Upper lobe of right lung (tissue), 1 donor: ENCODE measurements around the gene OR2W1. TPM values are rescaled to one million over a fixed set of nuclear protein-coding genes. Genes with fewer than 3 reads are reported as not detected.

ENCODE experiments used
- ATAC-seq: fragments of 200-7000 bp; cut with Tn5 transposase; one replicate; pipeline ENCODE4 v1.9.1; 2020; ENCODE audit warnings: mild to moderate bottlenecking, moderate library complexity
- DNase-seq: peaks from one replicate; pipeline ENCODE4 v3.0.0-alpha.2; 2020
- H3K27ac ChIP-seq: fragments of 200-600 bp; one replicate; pipeline ENCODE4 v1.8.0; 2022
- H3K27me3 ChIP-seq: fragments of 200-600 bp; one replicate; pipeline ENCODE4 v1.8.0; 2022; ENCODE audit warnings: mild to moderate bottlenecking
- H3K36me3 ChIP-seq: fragments of 200-600 bp; one replicate; pipeline ENCODE4 v1.8.0; 2022
- H3K4me1 ChIP-seq: fragments of 200-600 bp; one replicate; pipeline ENCODE4 v1.8.0; 2022
- H3K4me3 ChIP-seq: fragments of 200-600 bp; one replicate; pipeline ENCODE4 v1.8.0; 2022; ENCODE audit warnings: mild to moderate bottlenecking
- H3K9me3 ChIP-seq: fragments of 200-600 bp; one replicate; pipeline ENCODE4 v1.8.0; 2022
- CTCF ChIP-seq: fragments of 200-600 bp; IDR thresholded peaks from one replicate; pipeline ENCODE4 v1.8.0; 2022; ENCODE audit warnings: antibody characterized with exemption
- intact Hi-C: fragments of 100-400 bp; cut with DNase I; formaldehyde crosslinking; loops from one replicate; pipeline ENCODE4 v1.11.0; 2022
- total RNA-seq: library from RNA; stranded (reverse); fragmentation: NEBNext Ultra II Directional; extraction: Animal tissue kit (Norgen Biotek cat#: 25700); gene quantifications from one replicate; pipeline ENCODE4 v1.2.1, GENCODE V29; 2021
- donor health status: DM: no; HTN: yes; CAD: no; lungs with severe emphysema.

Gene OR2W1
- total RNA-seq, 1 donor from 2014 or later = not detected

- H3K9me3 ChIP-seq = no peaks in the 10 kb centered on the region
- H3K36me3 ChIP-seq = no peaks in the 10 kb centered on the region
- H3K27ac ChIP-seq = no peak overlapping the region
- H3K4me1 ChIP-seq = no peaks in the 10 kb centered on the region
- no peak for DNase-seq
- ATAC-seq = peak; percentile 69
- H3K4me3 ChIP-seq = no peak overlapping the region
- intact Hi-C loops = no loop called here
- H3K27me3 ChIP-seq = no peaks in the 10 kb centered on the region
- peak; percentile 46 for TF ChIP-seq CTCF
These were observed 27.1 kb upstream of the OR2W1 start for GRCh38 chr6:29071831-29072723.

- H3K4me3 ChIP-seq = no peak overlapping the region
- no peaks in the 10 kb centered on the region for H3K36me3 ChIP-seq
- ATAC-seq (no peak), DNase-seq (no peak)
- H3K27ac ChIP-seq = no peak overlapping the region
- H3K27me3 ChIP-seq = no peaks in the 10 kb centered on the region
- no peaks in the 10 kb centered on the region for H3K4me1 ChIP-seq
- no peak for TF ChIP-seq CTCF
- intact Hi-C loops = no loop called here
- no peaks in the 10 kb centered on the region for H3K9me3 ChIP-seq
These were observed 6.7 kb upstream of the OR2W1 start for GRCh38 chr6:29051680-29052079.

DNA sequence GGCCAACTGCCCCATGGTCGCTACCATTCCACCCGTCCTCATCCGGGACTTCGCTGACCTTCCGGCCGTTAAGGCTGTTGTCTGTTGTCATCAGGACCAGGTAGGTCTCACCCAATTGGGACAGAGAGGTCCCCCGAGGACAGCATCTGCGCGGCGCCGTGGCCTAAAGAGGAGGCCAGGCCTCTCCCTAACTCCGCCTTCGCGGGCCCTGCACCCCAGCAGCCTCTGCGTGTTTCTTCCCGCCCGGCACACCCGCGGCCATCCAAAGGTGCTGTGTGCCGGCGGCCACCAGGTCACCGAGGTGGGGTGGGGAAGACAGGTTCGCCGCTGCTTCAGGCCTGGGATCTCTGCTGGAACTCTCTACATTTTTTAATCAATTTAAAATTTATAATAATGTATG, 9.0 kb downstream of the OR2W1 start:
- Histone ChIP-seq H3K4me3 (no peak overlapping the region), H3K27me3 (peaks cover 7% of the 10 kb centered on the region), H3K9me3 (no peaks in the 10 kb centered on the region), H3K27ac (no peak overlapping the region), H3K4me1 (no peaks in the 10 kb centered on the region), H3K36me3 (no peaks in the 10 kb centered on the region)
- ATAC-seq (no peak), DNase-seq (no peak)
- TF ChIP-seq CTCF = no peak
- intact Hi-C loops = no loop called here

GRCh38 chr6:29028821-29029220, 16.2 kb downstream of the OR2W1 start:
- TF ChIP-seq CTCF = no peak
- no peak for ATAC-seq
- Histone ChIP-seq H3K9me3 (no peaks in the 10 kb centered on the region), H3K36me3 (no peaks in the 10 kb centered on the region), H3K4me3 (no peak overlapping the region), H3K27ac (no peak overlapping the region), H3K27me3 (peaks cover 16% of the 10 kb centered on the region), H3K4me1 (no peaks in the 10 kb centered on the region)
- intact Hi-C loops = no loop called here
- no peak for DNase-seq

- Histone ChIP-seq H3K4me3 (no peak overlapping the region), H3K9me3 (no peaks in the 10 kb centered on the region), H3K27me3 (peaks cover 38% of the 10 kb centered on the region), H3K4me1 (no peaks in the 10 kb centered on the region), H3K36me3 (no peaks in the 10 kb centered on the region), H3K27ac (no peak overlapping the region)
- intact Hi-C loops = no loop called here
- no peak for TF ChIP-seq CTCF
- ATAC-seq (no peak), DNase-seq (no peak)
These were observed 18.9 kb downstream of the OR2W1 start for GRCh38 chr6:29025927-29026585.
